ENCODE data around the gene TEKT2.

The TEKT2 gene

DNA sequence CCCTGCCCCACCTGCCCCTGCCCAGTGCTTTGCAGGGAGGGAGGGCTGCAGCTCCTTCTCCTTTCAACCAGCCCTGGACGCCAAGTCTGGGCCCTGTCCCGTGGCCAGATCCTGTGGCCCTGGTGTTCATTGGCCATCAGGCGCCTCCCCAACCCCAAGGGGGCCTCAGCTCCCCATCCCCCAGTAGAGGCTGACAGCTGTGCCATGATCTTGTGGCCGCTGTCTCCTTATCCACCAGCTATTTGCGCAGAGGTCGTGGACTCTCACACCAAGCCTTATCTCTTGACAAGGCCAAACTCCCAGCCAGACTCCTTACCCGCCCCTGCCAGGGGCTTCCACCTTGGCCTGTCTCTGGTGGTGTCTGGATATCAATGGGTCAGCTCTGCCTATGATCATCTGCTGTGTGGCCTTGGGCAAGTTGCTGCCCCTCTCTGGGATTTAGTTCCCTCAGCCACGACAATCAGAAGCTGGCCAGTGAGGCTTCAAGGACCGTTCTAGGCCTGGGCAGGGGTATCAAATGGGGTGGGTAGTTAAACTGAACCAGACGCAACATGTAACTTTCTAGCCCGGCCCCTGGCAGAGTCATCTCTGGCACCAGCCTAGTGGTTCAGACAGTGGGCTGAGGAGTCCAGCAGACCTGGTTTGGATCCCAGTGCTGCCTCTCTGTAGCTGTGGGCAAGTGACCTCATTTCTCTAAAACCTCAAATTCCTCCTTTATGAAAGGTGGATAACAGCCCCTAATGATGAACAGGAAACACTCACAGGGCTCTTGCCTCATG is 44.4 kb downstream of the TEKT2 start:
- H3K4me2 ChIP-seq (ENCODE audit: low read length), result no peak overlapping the region
- no peak overlapping the region for H3K4me3 ChIP-seq (ENCODE audit: low read length)
- H3K9me3 ChIP-seq (ENCODE audit: insufficient read depth, low read length), result no peaks in the 10 kb centered on the region
- H3K36me3 ChIP-seq (replicated peaks; ENCODE audit: low read depth, low read length), result no peaks in the 10 kb centered on the region
- H3K27me3 ChIP-seq (ENCODE audit: low read depth, low read length), result no peaks in the 10 kb centered on the region
- TF ChIP-seq, protein P1, sequence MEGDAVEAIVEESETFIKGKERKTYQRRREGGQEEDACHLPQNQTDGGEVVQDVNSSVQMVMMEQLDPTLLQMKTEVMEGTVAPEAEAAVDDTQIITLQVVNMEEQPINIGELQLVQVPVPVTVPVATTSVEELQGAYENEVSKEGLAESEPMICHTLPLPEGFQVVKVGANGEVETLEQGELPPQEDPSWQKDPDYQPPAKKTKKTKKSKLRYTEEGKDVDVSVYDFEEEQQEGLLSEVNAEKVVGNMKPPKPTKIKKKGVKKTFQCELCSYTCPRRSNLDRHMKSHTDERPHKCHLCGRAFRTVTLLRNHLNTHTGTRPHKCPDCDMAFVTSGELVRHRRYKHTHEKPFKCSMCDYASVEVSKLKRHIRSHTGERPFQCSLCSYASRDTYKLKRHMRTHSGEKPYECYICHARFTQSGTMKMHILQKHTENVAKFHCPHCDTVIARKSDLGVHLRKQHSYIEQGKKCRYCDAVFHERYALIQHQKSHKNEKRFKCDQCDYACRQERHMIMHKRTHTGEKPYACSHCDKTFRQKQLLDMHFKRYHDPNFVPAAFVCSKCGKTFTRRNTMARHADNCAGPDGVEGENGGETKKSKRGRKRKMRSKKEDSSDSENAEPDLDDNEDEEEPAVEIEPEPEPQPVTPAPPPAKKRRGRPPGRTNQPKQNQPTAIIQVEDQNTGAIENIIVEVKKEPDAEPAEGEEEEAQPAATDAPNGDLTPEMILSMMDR (IDR thresholded peaks at IDR 0.05; ENCODE audit: low read depth, low read length), result no peak
- no peak for TF ChIP-seq EZH2phosphoT487 (IDR thresholded peaks at IDR 0.05; ENCODE audit: low read depth)
- no peak overlapping the region for H3K27ac ChIP-seq (ENCODE audit: low read length)
- peaks cover 9% of the 10 kb centered on the region for H3K4me1 ChIP-seq (ENCODE audit: low read length)
- no peaks in the 10 kb centered on the region for H4K20me1 ChIP-seq (ENCODE audit: insufficient read depth, low read length)
- no peak overlapping the region for H2AFZ ChIP-seq (ENCODE audit: low read depth, low read length)
- no peak overlapping the region for H3K9ac ChIP-seq (ENCODE audit: low read length)
- H3K79me2 ChIP-seq (ENCODE audit: low read length), result no peaks in the 10 kb centered on the region

DNA sequence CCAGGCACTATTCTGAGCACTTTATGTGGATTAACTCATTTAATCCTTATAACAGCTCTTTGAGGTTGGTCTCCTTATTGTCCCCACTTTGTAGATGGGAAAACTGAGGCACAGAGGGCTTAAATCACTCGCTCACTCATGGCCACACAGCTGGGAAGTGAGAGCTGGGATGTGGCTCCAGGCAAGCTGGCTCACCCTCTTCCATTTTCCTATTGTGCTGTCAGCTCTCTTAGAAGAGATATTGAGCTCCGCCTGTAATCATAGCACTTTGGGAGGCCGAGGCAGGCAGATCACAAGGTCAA is 45.0 kb downstream of the TEKT2 start:
- no peaks in the 10 kb centered on the region for H3K36me3 ChIP-seq (replicated peaks; ENCODE audit: low read depth, low read length)
- H3K9ac ChIP-seq (ENCODE audit: low read length), result no peak overlapping the region

DNA sequence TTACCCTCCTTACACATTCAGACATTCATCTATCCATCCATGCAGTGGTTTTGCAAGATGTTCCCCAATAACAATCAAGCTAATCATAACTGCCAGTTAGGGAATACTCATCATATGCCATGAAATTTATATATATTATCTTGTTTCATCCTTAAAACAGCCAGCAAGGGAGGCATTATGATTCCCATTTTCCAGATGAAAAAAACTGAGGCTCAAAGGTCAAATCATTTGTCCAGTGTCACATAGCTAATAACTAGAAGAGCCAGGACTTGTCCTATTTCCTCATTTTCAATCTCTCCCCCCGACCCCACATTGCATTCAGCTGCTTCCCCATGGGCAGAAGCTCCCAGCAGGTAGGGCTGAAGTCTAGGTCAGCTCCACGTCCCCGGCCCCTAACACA is 48.1 kb downstream of the TEKT2 start:
- Histone ChIP-seq H3K79me2 (ENCODE audit: low read length) (no peaks in the 10 kb centered on the region), H3K27me3 (ENCODE audit: low read depth, low read length) (no peaks in the 10 kb centered on the region), H3K4me2 (ENCODE audit: low read length) (no peak overlapping the region), H3K9ac (ENCODE audit: low read length) (no peak overlapping the region), H3K4me3 (ENCODE audit: low read length) (no peak overlapping the region), H3K9me3 (ENCODE audit: insufficient read depth, low read length) (no peaks in the 10 kb centered on the region), H2AFZ (ENCODE audit: low read depth, low read length) (no peak overlapping the region), H3K4me1 (ENCODE audit: low read length) (no peaks in the 10 kb centered on the region), H3K27ac (ENCODE audit: low read length) (no peak overlapping the region), H3K36me3 (replicated peaks; ENCODE audit: low read depth, low read length) (no peaks in the 10 kb centered on the region), H4K20me1 (ENCODE audit: insufficient read depth, low read length) (no peaks in the 10 kb centered on the region)
- TF ChIP-seq, protein P1 (IDR thresholded peaks at IDR 0.05; ENCODE audit: low read depth, low read length), result no peak

More for the DNA sequence above, 45.0 kb downstream of the TEKT2 start:
- no peaks in the 10 kb centered on the region for H3K27me3 ChIP-seq (ENCODE audit: low read depth, low read length)
- H3K4me3 ChIP-seq (ENCODE audit: low read length), result no peak overlapping the region
- H3K4me1 ChIP-seq (ENCODE audit: low read length), result peaks cover 3% of the 10 kb centered on the region
- TF ChIP-seq, protein P1 (IDR thresholded peaks at IDR 0.05; ENCODE audit: low read depth, low read length), result no peak
- no peak for TF ChIP-seq EZH2phosphoT487 (IDR thresholded peaks at IDR 0.05; ENCODE audit: low read depth)
- no peaks in the 10 kb centered on the region for H3K9me3 ChIP-seq (ENCODE audit: insufficient read depth, low read length)
- H3K79me2 ChIP-seq (ENCODE audit: low read length), result no peaks in the 10 kb centered on the region
- no peak overlapping the region for H3K27ac ChIP-seq (ENCODE audit: low read length)
- H3K4me2 ChIP-seq (ENCODE audit: low read length), result no peak overlapping the region
- no peak overlapping the region for H2AFZ ChIP-seq (ENCODE audit: low read depth, low read length)
- no peaks in the 10 kb centered on the region for H4K20me1 ChIP-seq (ENCODE audit: insufficient read depth, low read length)

DNA sequence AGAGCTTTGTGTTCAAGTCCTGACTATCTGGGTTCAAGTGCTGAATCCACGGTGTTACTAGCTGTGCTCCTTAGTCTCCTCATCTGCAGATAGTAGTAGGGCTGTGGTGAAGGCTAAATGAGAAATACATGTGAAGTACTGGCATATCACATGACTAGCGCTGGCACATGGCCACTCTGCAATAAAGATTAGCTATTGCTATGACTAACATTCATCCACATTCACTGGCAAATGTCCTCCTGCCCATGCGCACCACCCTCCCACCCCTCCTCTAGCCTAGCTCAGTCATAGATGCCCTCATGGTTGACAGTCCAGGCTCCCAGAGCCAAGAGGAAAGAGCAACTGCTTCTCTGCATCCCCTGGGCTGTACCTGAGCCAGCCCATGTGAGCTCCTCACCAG is 49.6 kb downstream of the TEKT2 start:
- TF ChIP-seq, protein P1 (IDR thresholded peaks at IDR 0.05; ENCODE audit: low read depth, low read length), result no peak
- TF ChIP-seq EZH2phosphoT487 (IDR thresholded peaks at IDR 0.05; ENCODE audit: low read depth), result no peak
- H3K9ac ChIP-seq (ENCODE audit: low read length), result no peak overlapping the region
- H3K4me1 ChIP-seq (ENCODE audit: low read length), result no peaks in the 10 kb centered on the region
- H3K27ac ChIP-seq (ENCODE audit: low read length), result no peak overlapping the region
- no peak overlapping the region for H3K4me3 ChIP-seq (ENCODE audit: low read length)
- no peak overlapping the region for H3K4me2 ChIP-seq (ENCODE audit: low read length)
- no peaks in the 10 kb centered on the region for H4K20me1 ChIP-seq (ENCODE audit: insufficient read depth, low read length)
- no peak overlapping the region for H2AFZ ChIP-seq (ENCODE audit: low read depth, low read length)
- H3K36me3 ChIP-seq (replicated peaks; ENCODE audit: low read depth, low read length), result no peaks in the 10 kb centered on the region
- no peaks in the 10 kb centered on the region for H3K27me3 ChIP-seq (ENCODE audit: low read depth, low read length)
- no peaks in the 10 kb centered on the region for H3K9me3 ChIP-seq (ENCODE audit: insufficient read depth, low read length)
- no peaks in the 10 kb centered on the region for H3K79me2 ChIP-seq (ENCODE audit: low read length)

Measured in OCI-LY3 (cell line).